Prostate gland (tissue), 2 donors: ENCODE measurements around the gene EXOC1L. TPM values are rescaled to one million over a fixed set of nuclear protein-coding genes. Genes with fewer than 3 reads are reported as not detected.

Experiments
- DNase-seq: peaks from one replicate; pipeline ENCODE4 v3.0.0-alpha.2; 2019; ENCODE audit warnings: low spot score
- H3K27ac ChIP-seq, 2 donors: fragments of 200-600 bp; sonication (generic); 2 replicates each; pipeline ENCODE4 v1.5.1; 2017 to 2019
- H3K27me3 ChIP-seq: fragments of 200-600 bp; sonication (generic); replicated peaks from 2 replicates; pipeline ENCODE4 v1.5.1; 2019; ENCODE audit not compliant: insufficient read depth
- H3K36me3 ChIP-seq, 2 donors: fragments of 200-600 bp; sonication (generic); 1 replicate in 1 of 2; 2 replicates in 1 of 2; pipeline versions ENCODE4 v1.5.1 to v1.8.1; 2017 to 2019
- H3K4me1 ChIP-seq: fragments of 200-600 bp; sonication (generic); replicated peaks from 2 replicates; pipeline ENCODE4 v1.5.1; 2019
- H3K4me3 ChIP-seq, 2 donors: fragments of 200-600 bp; sonication (generic); 2 replicates each; pipeline ENCODE4 v1.5.1; 2017 to 2019
- H3K9me3 ChIP-seq: fragments of 200-600 bp; sonication (generic); 2 replicates; pipeline ENCODE4 v1.5.1; 2017
- POLR2A ChIP-seq: fragments of 450-650 bp; IDR thresholded peaks from one replicate; pipeline ENCODE4 v1.6.1; 2016; ENCODE audit warnings: antibody characterized with exemption, mild to moderate bottlenecking
- POLR2AphosphoS5 ChIP-seq: sonication (generic); formaldehyde crosslinking; IDR thresholded peaks from one replicate; pipeline ENCODE4 v1.6.1; 2017; ENCODE audit warnings: antibody characterized with exemption
- WGBS: methylation state at CpG from one replicate; pipeline ENCODE4 v1.1.5; 2018; 5-methylcytosine and 5-hydroxymethylcytosine counted together
- intact Hi-C: fragments of 100-400 bp; cut with DNase I; formaldehyde crosslinking; loops from one replicate; pipeline ENCODE4 v1.14.2; 2022
- total RNA-seq, 2 donors: library from RNA; depleted of rRNA; stranded (reverse); fragments of >200 nt; gene quantifications; one replicate each; pipeline ENCODE4 v1.1.0, GENCODE V29; 2016
- TF ChIP-seq, protein P1 (sequence below), 4 experiments: fragments of 200-600 bp in 2 of 4; fragments of 450-650 bp in 2 of 4; sonication (generic) in 2 of 4; IDR thresholded peaks; 1 replicate in 3 of 4; 2 replicates in 1 of 4; pipeline ENCODE4 v1.5.1; 2016 to 2019; ENCODE audit warnings: antibody characterized with exemption in 4 of 4, mild to moderate bottlenecking in 2 of 4, moderate library complexity in 2 of 4

EXOC1L gene
- total RNA-seq, 2 donors from 2014 or later, result not detected

- no peak overlapping the region for H3K4me3 ChIP-seq
- TF ChIP-seq, protein P1, sequence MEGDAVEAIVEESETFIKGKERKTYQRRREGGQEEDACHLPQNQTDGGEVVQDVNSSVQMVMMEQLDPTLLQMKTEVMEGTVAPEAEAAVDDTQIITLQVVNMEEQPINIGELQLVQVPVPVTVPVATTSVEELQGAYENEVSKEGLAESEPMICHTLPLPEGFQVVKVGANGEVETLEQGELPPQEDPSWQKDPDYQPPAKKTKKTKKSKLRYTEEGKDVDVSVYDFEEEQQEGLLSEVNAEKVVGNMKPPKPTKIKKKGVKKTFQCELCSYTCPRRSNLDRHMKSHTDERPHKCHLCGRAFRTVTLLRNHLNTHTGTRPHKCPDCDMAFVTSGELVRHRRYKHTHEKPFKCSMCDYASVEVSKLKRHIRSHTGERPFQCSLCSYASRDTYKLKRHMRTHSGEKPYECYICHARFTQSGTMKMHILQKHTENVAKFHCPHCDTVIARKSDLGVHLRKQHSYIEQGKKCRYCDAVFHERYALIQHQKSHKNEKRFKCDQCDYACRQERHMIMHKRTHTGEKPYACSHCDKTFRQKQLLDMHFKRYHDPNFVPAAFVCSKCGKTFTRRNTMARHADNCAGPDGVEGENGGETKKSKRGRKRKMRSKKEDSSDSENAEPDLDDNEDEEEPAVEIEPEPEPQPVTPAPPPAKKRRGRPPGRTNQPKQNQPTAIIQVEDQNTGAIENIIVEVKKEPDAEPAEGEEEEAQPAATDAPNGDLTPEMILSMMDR (IDR thresholded peaks at IDR 0.05), result no peak
- TF ChIP-seq POLR2AphosphoS5 (no peak), POLR2A (no peak)
- no peaks in the 10 kb centered on the region for H3K27me3 ChIP-seq
- DNase-seq, result no peak
- no peaks in the 10 kb centered on the region for H3K36me3 ChIP-seq
- H3K27ac ChIP-seq, result no peak overlapping the region
- WGBS, result 95% methylated on average over 1 of the region's 1 CpG
- H3K9me3 ChIP-seq, result no peaks in the 10 kb centered on the region
- H3K4me1 ChIP-seq, result no peaks in the 10 kb centered on the region
- intact Hi-C loops, result no loop called here
These were observed 45.1 kb downstream of the EXOC1L start for GRCh38 chr4:55864577-55865223.

DNA sequence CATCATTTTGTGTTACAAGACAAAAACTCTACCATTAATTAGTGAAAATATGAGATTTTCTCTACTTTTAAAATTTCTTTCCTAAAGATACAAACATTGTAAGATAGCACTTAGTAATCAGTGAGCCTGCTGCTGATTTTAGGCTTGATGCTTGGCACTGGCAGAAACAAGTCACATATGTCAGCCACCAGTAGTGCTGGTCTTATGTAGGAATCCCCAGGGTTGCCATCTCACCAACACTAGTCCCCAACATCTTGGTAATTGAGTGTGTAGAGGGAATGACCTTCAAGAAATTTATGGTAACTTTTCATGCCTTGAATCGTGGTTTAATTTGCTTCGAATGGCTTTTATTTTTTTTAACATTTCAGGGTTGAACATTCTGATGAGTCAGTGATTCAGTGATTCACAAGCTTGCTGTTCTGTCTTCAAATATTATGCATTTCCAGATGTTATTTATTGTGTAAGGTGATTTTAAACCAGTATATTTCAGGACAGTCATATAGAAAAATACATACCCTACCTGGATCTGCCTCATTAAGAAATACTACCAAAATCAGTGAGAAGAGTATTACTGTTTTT, 45.7 kb downstream of the EXOC1L start:
- Histone ChIP-seq H3K27ac (no peak overlapping the region), H3K9me3 (no peaks in the 10 kb centered on the region), H3K27me3 (no peaks in the 10 kb centered on the region), H3K4me1 (no peaks in the 10 kb centered on the region), H3K4me3 (no peak overlapping the region), H3K36me3 (no peaks in the 10 kb centered on the region)
- no peak for DNase-seq
- TF ChIP-seq POLR2AphosphoS5 (no peak), POLR2A (no peak)
- TF ChIP-seq, protein P1 (IDR thresholded peaks at IDR 0.05), result no peak
- intact Hi-C loops, result no loop called here
- WGBS, result 67% methylated on average over 2 of the region's 2 CpGs

DNA sequence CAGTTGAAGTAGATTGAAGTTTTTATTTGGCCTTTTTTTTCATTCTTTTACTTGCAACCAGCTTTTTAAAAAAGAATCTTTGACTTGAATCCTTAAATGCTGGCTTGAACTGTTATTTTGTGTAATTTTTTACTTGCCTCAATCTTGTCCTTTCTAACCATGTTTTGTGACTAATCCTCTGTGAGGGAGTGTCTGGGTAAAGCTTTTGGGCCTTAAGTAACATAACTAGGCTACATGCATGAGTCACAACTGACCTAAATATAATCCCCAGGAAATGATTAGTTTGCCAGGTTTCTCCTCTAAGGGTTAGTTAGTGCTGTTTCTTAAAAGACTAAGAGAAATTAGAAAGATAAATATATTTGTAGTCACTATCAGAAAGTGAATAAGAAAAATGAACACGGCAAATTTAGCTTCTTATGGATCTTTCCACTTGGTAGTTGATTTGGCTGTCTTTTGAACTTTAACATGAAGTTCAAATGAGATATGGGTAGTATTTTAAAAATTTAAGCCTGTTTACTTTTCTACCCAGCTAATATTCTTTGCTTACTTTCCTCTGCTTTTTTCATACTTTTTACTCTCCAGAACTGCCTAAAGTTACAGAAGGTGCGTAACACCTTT, 46.8 kb downstream of the EXOC1L start:
- no peaks in the 10 kb centered on the region for H3K9me3 ChIP-seq
- intact Hi-C loops, result no loop called here
- TF ChIP-seq, protein P1 (IDR thresholded peaks at IDR 0.05), result no peak
- no peak for TF ChIP-seq POLR2A
- no peak for TF ChIP-seq POLR2AphosphoS5
- H3K27me3 ChIP-seq, result no peaks in the 10 kb centered on the region
- no peaks in the 10 kb centered on the region for H3K4me1 ChIP-seq
- H3K27ac ChIP-seq, result no peak overlapping the region
- no peak overlapping the region for H3K4me3 ChIP-seq
- no peaks in the 10 kb centered on the region for H3K36me3 ChIP-seq
- WGBS, result 69% methylated on average over 2 of the region's 2 CpGs
- no peak for DNase-seq

GRCh38 chr4:55866973-55867574, 47.5 kb downstream of the EXOC1L start:
- intact Hi-C loops, result no loop called here
- Histone ChIP-seq H3K4me1 (no peaks in the 10 kb centered on the region), H3K27me3 (no peaks in the 10 kb centered on the region), H3K27ac (no peak overlapping the region), H3K4me3 (no peak overlapping the region), H3K9me3 (no peaks in the 10 kb centered on the region), H3K36me3 (no peaks in the 10 kb centered on the region)
- no peak for DNase-seq
- TF ChIP-seq POLR2A, result no peak
- TF ChIP-seq, protein P1 (IDR thresholded peaks at IDR 0.05), result peak; percentile 23 to 74 (median 66)
- WGBS, result 21% methylated on average over 4 of the region's 4 CpGs
